HL-60 (cell line): ENCODE results near the gene ROR1.

Experiments used
- DNase-seq, 2 experiments: peaks; one replicate each; pipeline ENCODE4 v3.0.0-alpha.2; 2010 to 2020; ENCODE audit warnings: low read depth in 1 of 2, low spot score in 1 of 2
- H3K27ac ChIP-seq: fragments of 250-450 bp; sonication (Bioruptor Pico); replicated peaks from 2 replicates; pipeline ENCODE4 v1.5.1; 2020; ENCODE audit warnings: mild to moderate bottlenecking, moderate library complexity
- H3K27me3 ChIP-seq: fragments of 250-450 bp; sonication (Bioruptor Pico); 2 replicates; pipeline ENCODE4 v1.5.1; 2021; ENCODE audit warnings: mild to moderate bottlenecking, moderate library complexity; ENCODE audit not compliant: insufficient read depth, poor library complexity, severe bottlenecking
- H3K4me3 ChIP-seq: replicated peaks from 2 replicates; pipeline ENCODE4 v1.5.1; 2011; ENCODE audit warnings: mild to moderate bottlenecking, control low read depth, low read length; ENCODE audit not compliant: insufficient read depth
- GABPA ChIP-seq: IDR thresholded peaks from 2 replicates; pipeline ENCODE4 v1.6.1; 2012; ENCODE audit warnings: low read depth
- POLR2AphosphoS5 ChIP-seq: IDR thresholded peaks from 2 replicates; pipeline ENCODE4 v1.6.1; 2012; ENCODE audit warnings: low read depth
- SPI1 ChIP-seq: IDR thresholded peaks from 2 replicates; pipeline ENCODE4 v1.6.1; 2012; ENCODE audit warnings: low read depth, mild to moderate bottlenecking, borderline replicate concordance
- TF ChIP-seq, protein P1 (sequence below): IDR thresholded peaks from 2 replicates; pipeline ENCODE4 v1.6.1; 2012; ENCODE audit warnings: low read depth; ENCODE audit not compliant: insufficient replicate concordance
- TF ChIP-seq, protein P2 (sequence below): IDR thresholded peaks from one replicate; pipeline ENCODE4 v1.5.1; 2011; ENCODE audit warnings: low read length, control low read depth, inconsistent platforms; ENCODE audit not compliant: insufficient read depth

ROR1 gene

GRCh38 chr1:63917571-63918417, 144.0 kb downstream of the ROR1 start:
- H3K27me3 ChIP-seq: peaks cover 5% of the 10 kb centered on the region
- no peak overlapping the region for H3K4me3 ChIP-seq
- TF ChIP-seq, protein P1, sequence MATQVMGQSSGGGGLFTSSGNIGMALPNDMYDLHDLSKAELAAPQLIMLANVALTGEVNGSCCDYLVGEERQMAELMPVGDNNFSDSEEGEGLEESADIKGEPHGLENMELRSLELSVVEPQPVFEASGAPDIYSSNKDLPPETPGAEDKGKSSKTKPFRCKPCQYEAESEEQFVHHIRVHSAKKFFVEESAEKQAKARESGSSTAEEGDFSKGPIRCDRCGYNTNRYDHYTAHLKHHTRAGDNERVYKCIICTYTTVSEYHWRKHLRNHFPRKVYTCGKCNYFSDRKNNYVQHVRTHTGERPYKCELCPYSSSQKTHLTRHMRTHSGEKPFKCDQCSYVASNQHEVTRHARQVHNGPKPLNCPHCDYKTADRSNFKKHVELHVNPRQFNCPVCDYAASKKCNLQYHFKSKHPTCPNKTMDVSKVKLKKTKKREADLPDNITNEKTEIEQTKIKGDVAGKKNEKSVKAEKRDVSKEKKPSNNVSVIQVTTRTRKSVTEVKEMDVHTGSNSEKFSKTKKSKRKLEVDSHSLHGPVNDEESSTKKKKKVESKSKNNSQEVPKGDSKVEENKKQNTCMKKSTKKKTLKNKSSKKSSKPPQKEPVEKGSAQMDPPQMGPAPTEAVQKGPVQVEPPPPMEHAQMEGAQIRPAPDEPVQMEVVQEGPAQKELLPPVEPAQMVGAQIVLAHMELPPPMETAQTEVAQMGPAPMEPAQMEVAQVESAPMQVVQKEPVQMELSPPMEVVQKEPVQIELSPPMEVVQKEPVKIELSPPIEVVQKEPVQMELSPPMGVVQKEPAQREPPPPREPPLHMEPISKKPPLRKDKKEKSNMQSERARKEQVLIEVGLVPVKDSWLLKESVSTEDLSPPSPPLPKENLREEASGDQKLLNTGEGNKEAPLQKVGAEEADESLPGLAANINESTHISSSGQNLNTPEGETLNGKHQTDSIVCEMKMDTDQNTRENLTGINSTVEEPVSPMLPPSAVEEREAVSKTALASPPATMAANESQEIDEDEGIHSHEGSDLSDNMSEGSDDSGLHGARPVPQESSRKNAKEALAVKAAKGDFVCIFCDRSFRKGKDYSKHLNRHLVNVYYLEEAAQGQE: no peak
- TF ChIP-seq POLR2AphosphoS5 (no peak), SPI1 (no peak), GABPA (no peak)
- TF ChIP-seq, protein P2, sequence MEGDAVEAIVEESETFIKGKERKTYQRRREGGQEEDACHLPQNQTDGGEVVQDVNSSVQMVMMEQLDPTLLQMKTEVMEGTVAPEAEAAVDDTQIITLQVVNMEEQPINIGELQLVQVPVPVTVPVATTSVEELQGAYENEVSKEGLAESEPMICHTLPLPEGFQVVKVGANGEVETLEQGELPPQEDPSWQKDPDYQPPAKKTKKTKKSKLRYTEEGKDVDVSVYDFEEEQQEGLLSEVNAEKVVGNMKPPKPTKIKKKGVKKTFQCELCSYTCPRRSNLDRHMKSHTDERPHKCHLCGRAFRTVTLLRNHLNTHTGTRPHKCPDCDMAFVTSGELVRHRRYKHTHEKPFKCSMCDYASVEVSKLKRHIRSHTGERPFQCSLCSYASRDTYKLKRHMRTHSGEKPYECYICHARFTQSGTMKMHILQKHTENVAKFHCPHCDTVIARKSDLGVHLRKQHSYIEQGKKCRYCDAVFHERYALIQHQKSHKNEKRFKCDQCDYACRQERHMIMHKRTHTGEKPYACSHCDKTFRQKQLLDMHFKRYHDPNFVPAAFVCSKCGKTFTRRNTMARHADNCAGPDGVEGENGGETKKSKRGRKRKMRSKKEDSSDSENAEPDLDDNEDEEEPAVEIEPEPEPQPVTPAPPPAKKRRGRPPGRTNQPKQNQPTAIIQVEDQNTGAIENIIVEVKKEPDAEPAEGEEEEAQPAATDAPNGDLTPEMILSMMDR: no peak
- no peak for DNase-seq
- no peak overlapping the region for H3K27ac ChIP-seq

DNA sequence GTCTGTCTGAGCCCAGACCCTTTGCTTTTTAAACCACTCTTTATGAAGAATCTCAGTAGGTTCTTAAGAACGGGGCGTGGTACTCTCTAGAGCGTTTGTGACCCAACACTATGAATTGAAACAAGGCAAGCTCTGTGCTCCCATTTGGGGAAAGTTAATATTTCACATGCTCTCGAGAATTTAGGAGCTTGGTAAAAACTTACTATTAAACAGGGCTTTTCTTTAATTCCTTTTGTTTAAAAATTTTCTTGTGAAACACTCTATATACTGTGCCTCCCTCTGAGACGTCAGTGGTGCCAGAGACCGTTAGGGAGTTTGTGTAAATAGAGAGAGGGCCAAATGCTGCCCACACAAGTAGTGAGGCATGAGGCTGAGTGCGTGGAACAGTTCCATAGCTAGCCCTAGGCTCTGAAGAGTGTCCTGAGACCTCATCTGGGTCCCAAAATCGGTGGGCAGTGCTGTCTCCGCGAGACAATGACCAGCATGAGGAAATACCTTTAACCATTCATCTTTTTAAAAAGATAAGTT, 144.7 kb downstream of the ROR1 start:
- no peak for DNase-seq
- TF ChIP-seq SPI1 (no peak), GABPA (no peak), POLR2AphosphoS5 (no peak)
- TF ChIP-seq, protein P1: no peak
- TF ChIP-seq, protein P2: no peak
- no peak overlapping the region for H3K27ac ChIP-seq

GRCh38 chr1:63920154-63921117, 146.6 kb downstream of the ROR1 start:
- TF ChIP-seq SPI1: peak; percentile 35
- TF ChIP-seq, protein P2: no peak
- H3K27me3 ChIP-seq: no peaks in the 10 kb centered on the region
- no peak overlapping the region for H3K4me3 ChIP-seq
- no peak overlapping the region for H3K27ac ChIP-seq
- no peak for DNase-seq

More for the DNA sequence above, 144.7 kb downstream of the ROR1 start:
- Histone ChIP-seq H3K27me3 (peaks cover 4% of the 10 kb centered on the region), H3K4me3 (no peak overlapping the region)
